GM21717 (cell line): ENCODE data around the gene MPPED1.

Source experiments
- ATAC-seq: cut with Tn5 transposase; IDR thresholded peaks from one replicate; pipeline ENCODE4 v1.9.1; 2021; ENCODE audit warnings: mild to moderate bottlenecking, moderate library complexity; ENCODE audit not compliant: unreplicated experiment

MPPED1 gene

DNA sequence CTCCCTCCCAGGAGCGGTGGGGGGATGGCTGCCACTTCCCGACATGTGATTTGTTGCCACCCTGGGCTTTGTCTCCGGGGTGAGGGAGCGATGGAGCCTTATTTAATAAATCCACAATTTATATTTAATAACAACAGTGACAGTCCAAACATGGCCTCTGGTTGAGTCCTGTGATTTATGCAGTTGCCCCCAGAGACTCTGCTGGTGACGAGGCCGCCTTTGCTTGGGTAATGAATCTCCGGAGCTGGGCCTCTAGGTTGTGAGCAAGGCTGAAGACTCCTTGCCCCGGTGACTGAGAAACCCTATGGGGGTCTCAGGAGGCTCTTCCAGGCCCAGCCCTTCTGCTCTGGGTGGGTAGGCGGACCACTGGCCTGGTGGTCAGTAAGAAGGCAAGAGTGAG is 16.7 kb downstream of the MPPED1 start:
- no peak for ATAC-seq

GRCh38 chr22:43429426-43429825 is 17.6 kb downstream of the MPPED1 start:
- ATAC-seq: no peak

DNA sequence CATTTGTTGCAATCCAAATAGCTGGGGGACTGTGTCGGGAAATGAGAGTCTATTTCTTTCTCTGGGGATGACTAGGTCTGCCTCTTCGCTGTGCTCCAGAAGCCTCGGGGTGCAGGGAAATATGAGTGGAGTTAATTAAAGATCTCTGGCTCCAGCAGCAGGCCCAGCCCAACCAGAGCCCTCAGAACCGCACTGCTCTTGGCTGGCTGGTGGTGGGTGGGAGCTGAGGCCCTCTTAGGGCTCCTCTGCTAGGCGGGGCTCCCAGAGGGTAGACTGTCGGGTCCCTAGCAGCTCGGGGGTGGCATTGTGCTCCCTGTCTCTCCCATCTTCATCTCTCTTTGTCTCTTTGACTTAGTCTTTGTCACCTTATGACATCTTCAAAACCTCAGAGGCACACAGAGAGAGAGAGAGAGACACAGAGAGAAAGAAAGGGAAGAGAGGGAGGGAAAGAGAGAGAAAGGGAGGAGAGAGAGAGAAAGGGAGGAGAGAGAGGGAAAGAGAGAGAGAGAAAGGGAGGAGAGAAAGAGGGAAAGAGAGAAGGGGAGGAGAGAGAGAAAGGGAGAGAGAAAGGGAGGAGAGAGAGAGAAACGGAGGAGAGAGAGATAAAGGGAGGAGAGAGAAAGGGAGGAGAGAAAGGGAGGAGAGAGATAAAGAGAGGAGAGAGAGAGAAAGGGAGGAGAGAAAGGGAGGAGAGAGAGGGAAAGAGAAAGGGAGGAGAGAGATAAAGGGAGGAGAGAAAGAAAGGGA is 20.2 kb downstream of the MPPED1 start:
- no peak for ATAC-seq

GRCh38 chr22:43432883-43433415 is 21.1 kb downstream of the MPPED1 start:
- ATAC-seq: no peak

- no peak for ATAC-seq
Measured at GRCh38 chr22:43433451-43434274, 21.8 kb downstream of the MPPED1 start.

GRCh38 chr22:43434275-43434927 is 22.6 kb downstream of the MPPED1 start:
- no peak for ATAC-seq

GRCh38 chr22:43434928-43435311 is 23.1 kb downstream of the MPPED1 start:
- ATAC-seq: no peak

- no peak for ATAC-seq
Measured at GRCh38 chr22:43435851-43436811, 24.3 kb downstream of the MPPED1 start.

DNA sequence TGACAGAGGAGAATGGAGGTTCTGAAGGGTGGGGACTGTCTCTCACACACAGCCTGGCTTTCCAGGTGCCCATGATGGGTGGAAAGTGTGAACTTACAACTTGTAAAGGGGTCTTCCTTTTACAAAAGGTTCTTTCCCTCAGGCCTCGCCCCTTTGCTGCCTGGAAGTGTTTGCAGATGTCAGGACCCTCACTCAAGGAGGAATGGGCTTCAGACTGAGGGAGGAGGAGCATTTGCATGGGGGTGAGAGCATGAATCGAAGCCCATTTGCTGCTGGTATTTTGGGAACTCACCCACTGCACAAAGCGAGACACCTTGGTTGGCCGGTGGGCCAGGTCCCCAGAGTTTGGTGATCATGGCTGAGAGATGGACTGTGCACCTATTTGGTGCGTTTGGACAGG is 25.1 kb downstream of the MPPED1 start:
- ATAC-seq: no peak

DNA sequence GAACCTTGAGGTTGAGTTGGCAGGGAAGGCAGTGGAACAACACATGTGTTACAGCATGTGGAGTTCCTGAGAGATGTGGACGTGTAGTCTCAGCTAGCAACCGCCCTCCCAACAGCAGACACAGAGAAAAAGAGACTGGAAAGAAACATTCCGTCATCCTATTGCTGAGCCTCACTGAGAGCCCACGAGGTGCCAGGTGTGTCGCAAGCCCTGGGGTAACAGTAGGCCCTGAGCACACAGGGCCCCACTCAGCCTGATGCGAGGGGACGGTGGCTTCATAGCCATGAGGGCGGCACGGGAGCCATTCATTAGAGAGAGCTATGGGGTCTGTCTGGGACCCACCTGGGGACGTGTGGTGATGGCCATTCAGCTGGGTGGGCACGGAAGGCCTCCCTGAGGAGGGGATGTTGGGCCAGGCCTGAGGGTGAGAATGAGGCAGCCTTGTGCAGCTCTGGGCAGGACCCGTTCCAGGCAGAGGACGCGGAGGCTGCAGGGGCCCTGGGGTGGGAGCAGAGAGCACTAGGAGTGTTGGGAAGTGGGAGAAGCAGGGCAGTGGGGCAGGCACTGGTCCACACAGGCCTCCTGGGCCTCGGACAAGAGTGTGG is 26.2 kb downstream of the MPPED1 start:
- no peak for ATAC-seq

DNA sequence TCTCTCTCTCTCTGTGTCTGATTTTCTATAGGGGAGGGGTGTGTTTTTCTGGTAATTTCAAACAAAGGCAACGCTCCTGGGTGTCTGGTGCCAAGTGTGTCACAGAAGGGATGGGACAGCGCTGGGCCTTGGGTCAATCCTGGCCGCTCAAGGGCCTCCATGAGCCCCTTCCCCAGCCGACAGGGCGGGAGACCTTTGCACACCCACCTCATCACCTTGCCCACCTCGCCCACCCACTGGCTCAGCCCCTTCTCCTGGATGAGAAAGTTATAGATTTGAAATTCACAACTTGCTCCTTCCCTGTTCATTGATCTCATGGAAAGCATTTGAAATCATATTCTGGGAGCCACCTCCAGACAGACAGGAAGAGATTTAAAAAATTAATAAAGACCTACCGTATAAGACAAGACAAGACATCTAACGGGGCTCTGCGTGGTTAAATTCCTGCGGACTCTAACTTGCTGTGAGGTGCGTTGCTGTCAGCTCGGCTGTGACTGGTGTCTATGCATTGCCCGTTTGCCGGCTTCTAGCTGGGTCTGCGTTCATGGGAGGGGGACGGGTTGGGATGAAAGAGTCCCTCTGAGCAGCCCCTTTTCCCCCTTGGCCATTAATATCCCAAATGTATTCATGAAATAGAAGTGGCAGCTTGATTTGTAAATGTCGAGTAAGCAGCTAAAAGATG is 27.0 kb downstream of the MPPED1 start:
- no peak for ATAC-seq

DNA sequence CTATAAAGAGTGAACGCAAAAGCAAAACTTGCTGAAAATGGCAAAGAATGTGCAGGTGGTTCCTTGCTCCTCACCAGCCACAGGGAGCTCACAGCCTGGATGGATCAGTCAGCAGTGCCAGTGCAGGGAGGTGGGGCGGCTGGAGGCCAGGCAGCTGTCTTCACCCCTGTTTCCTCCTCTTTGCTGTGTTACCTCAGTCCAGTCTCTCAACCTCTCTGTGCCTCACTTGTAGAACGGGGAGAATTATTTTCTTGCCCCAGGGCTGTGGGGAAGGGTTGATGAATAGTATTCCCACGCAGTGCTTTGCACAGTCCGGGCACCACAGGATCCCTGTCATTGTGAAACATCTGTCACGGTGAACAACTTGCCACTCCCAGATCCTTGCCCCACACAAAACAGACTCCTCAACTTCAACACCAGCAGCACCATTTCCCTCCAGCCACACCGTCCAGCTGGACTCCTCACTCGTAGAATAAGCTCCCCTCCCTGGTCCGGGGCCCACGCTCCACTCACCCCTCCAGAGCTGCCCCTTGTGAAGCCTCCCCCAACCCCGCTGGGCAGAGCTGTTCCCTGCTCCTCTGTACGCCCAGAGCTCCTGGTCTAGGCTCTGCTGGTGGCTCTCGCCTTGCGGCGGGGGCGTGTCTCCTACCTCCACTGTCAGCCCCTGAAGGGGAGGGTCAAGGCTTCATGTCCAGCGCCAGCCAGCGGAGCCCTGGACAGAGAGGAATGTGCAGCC is 27.7 kb downstream of the MPPED1 start:
- ATAC-seq: no peak

GRCh38 chr22:43440104-43440387 is 28.2 kb downstream of the MPPED1 start:
- no peak for ATAC-seq

DNA sequence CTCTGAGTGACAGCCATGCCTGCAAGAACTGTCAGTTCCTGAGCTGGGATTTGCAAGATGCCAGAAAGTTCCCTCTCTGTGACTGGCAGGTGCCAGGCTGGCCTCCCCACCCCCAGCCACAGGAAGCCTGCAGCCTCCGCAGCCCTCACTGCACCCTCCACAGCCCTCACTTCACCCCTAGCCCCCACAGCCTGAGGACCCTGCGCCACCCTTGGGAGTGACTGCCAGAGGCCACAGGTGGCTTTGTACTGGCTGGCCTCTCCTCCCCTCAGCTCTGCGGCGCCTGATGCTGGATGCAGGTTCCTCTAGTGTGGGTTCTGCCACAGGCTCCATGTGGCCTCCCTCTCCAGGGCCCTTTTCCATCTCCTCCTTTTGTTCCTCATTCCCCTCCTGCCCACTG is 28.7 kb downstream of the MPPED1 start:
- ATAC-seq: no peak

DNA sequence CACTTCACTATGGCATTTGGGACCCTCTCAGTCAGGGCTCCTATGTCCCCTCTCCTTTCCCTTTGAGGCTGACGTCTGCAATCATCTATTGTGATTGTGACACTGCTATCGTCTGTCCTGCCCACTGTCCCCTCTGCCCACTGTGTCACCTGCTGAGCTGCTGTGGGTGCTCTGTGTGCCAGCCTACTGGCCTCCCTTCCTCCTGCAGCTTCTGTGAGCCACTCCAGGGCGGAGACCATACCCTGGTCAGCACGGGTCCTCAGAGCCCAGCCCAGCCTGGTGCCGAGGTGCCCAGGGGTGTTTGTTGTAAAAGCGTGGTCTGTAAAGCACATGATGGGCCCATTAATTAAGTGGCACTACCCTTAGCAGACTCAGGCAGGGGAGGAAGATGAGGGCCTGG is 29.4 kb downstream of the MPPED1 start:
- no peak for ATAC-seq

DNA sequence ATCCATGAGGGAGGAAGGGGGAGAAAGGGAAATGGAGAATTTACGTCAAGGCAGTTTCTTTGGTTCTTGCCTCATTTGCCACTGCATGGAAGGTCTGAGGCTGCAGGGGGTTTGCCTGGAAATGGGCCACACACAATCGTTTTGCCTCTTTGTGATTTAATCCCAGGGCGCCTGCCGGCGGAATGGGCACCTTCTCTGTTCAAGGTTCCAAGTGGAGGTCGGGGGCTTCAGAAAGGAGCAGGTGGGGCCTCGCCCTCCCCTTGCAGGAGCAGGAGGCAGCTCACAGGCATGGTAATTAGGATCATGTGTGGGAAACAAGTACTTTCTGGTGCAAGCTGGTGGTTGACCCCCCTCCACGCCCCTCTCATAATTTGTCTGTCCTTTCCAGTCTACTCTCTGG is 29.9 kb downstream of the MPPED1 start:
- no peak for ATAC-seq

- no peak for ATAC-seq
Measured at GRCh38 chr22:43442386-43443151, 30.8 kb downstream of the MPPED1 start.

DNA sequence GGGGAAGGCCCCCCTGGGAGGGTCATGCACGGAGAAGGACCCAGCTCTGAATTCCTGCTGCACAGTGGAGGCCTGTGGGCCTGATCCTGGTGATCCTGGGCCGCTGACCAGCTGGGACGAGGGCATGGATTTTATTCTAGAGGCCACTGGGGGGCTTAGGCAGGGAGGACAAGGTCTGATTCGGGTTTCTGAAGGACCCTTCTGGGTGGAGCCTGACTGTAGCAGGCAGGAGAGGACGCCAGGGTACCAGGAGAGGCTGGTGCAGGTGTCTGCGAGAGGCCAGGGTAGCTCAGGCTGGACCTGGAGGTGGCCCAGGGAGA is 31.3 kb downstream of the MPPED1 start:
- no peak for ATAC-seq
